ENCODE measurements around the gene SDCCAG8.
A peak's percentile ranks its signal among the peaks of the same experiment; 100 is the strongest.

Gene SDCCAG8

GRCh38 chr1:243490748-243491686 is 235.2 kb downstream of the SDCCAG8 start:
- DNase-seq, result no peak

DNA sequence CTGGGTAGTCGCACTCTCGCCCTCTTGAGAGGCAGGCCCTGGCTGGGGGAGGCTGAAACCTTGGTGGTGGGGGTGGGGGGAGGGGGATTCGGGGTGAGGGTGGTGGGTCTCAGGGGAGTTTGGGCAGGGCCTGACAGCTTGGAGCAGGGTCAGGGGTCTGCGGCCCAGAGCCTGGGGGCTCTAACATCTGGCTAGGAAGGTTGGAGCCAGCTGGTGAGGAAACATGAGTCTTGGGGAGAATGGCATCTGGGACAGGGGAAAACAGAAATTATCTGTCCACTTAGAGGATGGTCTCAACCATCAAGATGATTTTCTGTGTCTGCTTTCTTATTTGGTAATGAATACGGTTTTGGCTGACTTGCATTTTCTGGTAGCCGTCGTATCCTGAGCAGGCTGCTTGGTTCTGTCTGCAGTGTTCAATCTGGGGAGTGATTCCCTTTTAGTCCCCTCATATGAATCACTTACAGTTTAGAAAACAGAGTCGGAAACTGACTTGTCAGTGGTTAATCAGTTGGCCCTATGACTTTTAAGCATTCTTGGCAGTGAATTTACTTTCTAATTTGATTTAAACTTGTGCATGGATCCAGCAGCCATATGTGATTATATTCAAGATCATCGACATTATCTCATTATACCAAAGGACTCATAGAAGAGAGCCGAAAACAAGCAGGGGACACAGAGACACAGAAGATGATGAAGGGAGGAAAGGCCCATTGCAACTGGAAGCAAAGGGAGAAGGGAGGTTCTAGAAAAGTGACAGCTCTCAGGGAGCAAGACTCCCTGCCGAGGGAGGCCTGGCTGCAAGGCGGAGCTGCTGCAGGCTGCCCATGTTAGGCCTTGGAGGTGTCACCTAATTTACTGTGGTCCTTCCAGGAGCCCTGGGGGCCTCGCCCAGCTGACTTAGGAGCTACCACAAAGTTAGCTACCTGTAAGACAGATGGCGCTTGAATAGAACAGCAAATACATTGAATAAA is 237.6 kb downstream of the SDCCAG8 start:
- DNase-seq, result no peak

DNA sequence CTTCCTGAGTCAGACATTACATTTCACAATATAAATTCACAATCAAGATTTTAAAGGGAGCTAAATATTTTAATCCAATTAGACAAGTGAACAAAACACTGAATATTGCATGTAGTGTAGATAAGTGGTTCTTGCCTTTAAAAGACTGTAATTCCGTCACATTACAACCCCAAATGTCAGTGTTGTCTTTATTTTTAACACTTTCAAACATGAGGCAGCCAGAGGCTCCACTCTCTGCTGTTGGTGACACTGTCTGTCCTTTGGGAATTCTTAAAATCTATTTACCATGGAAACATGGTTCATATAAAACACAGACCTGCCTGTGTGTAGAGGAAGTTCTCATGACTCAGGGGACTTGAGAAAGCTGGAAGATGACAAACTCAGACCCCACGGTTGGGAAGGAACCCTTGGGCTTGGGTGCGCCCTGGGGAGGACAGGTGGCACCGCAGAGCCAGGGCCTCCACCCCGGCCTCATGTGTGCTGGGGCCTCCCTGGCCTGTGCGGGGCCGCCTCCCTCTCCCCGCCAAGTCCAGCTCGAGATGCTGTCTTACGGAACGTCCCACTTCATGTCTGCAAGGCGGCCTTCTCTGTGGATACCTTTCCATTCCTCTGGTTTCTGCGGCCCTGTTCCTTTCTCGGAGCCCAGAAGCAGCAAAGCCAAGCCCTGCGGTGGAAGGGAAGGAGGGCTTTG is 239.0 kb downstream of the SDCCAG8 start:
- no peak for DNase-seq

GRCh38 chr1:243495442-243496186 is 239.8 kb downstream of the SDCCAG8 start:
- no peak for DNase-seq

- DNase-seq, result no peak
Observed at GRCh38 chr1:243496187-243496646, 240.4 kb downstream of the SDCCAG8 start.

DNA sequence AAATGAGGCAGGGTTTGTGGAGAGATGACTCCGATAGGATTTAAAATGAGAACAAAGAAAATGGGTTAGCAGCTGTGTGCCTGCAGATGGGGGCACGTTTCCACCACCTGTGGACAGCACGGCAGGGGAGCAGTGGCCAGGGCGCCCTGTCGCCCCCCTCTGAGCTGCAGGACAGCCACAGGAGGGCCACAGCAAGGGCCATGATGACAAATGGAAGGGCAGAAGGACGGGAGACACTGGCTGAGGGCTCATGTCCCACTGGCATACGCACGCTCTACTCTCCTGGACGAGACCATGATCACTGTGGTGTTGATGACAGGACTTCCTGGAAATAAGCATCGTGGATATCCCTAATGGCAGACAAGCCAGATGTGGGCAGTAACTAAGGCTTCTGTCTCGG is 241.0 kb downstream of the SDCCAG8 start:
- no peak for DNase-seq

GRCh38 chr1:243497939-243498681 is 242.3 kb downstream of the SDCCAG8 start:
- no peak for DNase-seq

GRCh38 chr1:243499248-243499647 is 243.4 kb downstream of the SDCCAG8 start:
- DNase-seq, result no peak

GRCh38 chr1:243499711-243500110 is 243.9 kb downstream of the SDCCAG8 start:
- no peak for DNase-seq

GRCh38 chr1:243500512-243500911 is 244.7 kb downstream of the SDCCAG8 start:
- no peak for DNase-seq

DNA sequence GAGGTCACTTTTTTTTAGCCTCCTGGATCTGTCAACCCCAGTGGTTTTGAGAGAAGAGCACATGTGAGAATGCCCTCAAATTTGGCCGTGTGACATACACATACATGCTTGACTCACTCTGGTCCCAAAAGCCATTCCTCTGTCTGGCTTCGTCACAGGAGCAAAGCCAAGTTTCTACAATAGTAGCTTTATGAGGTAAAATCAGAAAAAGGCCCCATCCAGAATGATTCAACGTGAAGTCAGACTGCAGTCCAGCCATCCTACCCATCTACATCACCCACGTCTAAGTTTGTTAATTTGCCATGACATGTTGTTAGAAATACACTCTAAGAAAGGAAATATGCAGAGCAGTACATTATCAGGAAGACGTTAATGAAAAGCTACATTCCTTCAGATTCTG is 245.2 kb downstream of the SDCCAG8 start:
- DNase-seq, result no peak

DNA sequence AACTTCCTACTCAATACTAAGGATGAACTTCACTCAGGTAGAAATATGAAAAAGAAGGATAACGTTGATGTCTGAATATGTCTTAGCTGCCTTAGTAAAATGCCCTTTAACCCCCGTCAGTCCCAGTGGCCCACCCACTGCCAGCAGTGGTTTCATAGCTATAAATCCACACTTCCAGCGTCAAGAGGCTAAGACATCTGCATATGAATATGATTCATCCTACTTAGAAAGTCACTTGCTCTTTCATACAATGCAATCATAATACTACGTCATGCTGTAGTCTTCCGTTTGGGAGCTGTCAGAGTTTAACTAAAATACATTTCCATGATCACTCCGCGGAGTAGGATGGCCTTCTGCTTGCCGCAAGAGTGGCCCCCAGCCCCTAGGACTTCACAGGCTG is 247.3 kb downstream of the SDCCAG8 start:
- no peak for DNase-seq

GRCh38 chr1:243505986-243506689 is 250.3 kb downstream of the SDCCAG8 start:
- DNase-seq, result no peak

DNA sequence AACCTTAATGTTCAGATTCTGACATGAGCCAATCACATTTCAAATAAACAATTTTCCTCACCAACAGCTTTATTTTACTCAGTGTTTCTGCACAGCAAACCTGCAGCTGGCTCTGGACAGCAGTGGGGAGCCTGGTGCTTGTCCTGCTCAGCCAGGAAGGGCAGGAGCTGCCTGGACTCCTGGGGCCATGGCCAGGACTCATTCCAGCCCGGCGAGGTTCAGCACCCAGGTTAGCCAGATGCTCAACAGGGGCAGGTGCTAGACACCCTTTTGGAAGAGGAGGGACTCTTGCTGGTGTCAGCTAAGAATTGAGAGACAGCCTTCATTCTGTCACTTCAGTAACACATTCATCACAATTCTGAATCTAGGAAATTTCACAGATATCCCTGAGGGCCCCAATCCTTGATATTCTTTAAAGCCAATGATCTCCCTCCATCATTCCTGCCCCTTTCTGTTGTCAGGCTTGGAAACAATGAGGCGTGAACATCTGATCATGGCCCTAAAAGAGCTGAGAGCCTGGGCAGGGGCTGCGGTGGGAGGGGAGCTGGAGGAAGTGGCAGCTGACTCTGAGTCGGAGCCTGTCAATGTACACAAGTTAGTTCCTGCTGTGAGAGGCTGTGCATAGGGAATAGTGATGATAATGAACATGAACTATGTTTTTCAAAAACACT is 251.3 kb downstream of the SDCCAG8 start:
- DNase-seq, result no peak

DNA sequence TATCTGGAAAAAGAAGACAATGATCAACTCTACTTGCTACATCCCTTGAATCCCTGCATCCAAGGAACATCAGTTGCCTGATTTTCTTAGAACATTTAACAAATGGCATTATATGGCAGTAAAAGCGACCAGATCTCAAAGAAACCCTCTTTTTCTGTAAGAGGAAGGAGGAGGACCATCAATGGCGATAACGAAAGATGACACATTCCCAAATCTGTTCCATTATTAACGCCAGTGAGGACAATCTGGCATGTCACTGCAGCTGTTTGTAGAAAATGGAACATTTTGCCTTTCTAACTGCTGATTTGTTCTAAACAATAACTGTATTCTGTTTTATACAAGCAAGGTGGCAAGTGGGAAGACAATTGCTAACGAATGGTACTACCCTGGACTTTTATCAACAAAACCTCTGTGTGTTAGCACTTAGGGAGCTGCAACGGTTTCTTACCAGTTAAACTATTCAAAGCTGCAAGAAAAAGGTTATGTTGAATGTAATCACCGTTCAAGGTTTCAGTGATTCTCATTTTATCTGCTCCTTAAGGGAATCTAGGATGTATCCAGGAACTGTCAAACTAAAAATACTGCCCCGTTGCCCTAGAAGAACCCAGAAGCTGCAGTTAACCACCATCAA is 251.9 kb downstream of the SDCCAG8 start:
- no peak for DNase-seq

DNA sequence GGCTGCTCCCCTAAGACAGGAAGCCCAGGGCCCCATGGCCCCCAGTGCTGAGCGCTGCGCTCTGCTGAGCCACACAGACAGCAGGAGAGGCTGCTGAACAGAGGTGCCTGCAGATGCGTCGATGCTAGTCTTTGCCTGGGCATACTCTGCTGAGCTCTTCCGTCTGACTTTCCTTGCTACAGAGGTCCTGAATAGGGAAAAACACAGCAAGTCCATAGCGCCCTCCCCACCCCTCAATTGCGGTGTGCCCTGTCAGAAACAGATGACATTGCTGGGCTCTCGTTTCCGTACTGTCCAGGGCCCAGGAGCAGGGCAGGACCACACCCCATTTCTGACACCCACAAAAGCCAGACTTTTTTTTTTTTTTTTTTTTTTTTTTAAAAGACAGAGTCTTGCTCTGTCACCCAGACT is 252.5 kb downstream of the SDCCAG8 start:
- DNase-seq, result peak; percentile 34

DNA sequence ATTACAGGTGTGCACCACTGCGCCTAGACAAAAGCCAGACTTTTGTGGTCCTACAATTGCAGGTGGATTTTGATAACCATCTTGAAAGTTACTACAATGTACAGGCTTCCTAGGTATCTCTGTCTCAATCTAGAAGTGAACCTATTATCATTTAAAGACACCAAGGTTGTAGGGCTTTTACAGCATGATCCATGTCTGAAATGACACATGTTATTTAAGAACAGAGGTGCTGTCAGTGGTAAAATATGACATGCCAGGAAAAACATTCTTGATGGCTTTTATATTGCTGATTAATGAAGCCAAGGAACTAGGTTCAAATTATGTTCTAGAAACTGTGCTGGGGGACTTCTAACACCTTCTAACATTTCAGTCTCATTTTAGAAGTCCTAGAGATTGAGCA is 253.1 kb downstream of the SDCCAG8 start:
- no peak for DNase-seq

- no peak for DNase-seq
Observed at GRCh38 chr1:243510928-243511327, 255.1 kb downstream of the SDCCAG8 start.

DNA sequence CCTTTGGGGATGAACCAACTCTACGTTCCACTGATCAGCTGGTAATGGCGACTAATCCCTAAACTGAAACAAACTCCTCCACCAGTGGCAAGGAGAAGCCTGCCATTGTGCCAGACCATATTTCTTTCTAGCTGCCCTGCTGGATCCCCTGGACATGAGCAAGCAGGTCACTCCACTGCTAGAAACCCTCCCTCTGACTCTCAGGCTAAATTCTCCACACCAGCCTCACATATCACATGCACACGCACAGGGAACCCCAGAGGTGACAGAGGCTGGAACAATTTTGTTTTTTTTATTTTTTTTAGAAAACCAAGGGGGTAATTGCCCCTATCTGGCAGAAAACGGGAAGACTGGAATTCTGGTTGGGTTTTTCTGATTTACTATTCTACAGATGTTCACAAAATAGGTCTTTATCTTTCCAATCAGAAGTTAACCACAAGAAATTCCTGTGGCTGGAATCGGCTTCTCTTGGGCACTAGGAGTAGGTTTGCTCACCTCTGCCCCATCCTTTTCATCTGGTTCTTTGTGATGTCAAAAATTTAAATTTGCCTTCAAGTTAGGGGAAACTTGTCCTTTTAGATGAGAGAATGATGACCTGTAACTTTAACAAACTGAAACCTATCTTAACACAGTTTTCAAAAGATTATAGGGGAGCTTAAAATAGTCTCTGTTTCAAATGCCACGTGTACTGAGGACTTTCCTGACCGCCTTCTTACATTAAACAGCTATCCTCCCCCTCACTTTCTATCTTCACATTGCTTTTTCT is 258.1 kb downstream of the SDCCAG8 start:
- no peak for DNase-seq

Measured in CD4-positive, alpha-beta T cell treated with Interleukin-4 for 4 hours (primary cell).